A549 (cell line): ENCODE results near the gene ANKS6.

Experiments
- EP300 ChIP-seq, 2 experiments: fragments of >200 bp; sonication (Bioruptor Twin); formaldehyde crosslinking; IDR thresholded peaks; 2 replicates in 1 of 2; 3 replicates in 1 of 2; pipeline ENCODE4 v1.6.1; 2016 to 2017
- KDM1A ChIP-seq: fragments of 200-600 bp; sonication (generic); IDR thresholded peaks from 2 replicates; pipeline ENCODE4 v1.6.1; 2016; ENCODE audit warnings: low read depth, mild to moderate bottlenecking
- MAFK ChIP-seq: fragments of 450-650 bp; IDR thresholded peaks from 2 replicates; pipeline ENCODE4 v1.6.1; 2014; ENCODE audit not compliant: partially characterized antibody
- MYC ChIP-seq: IDR thresholded peaks from 2 replicates; pipeline ENCODE4 v1.6.1; 2012; ENCODE audit warnings: mild to moderate bottlenecking, inconsistent platforms, low read length, improper control_type of control experiment, borderline replicate concordance
- NR3C1 ChIP-seq: fragments of >200 bp; sonication (Bioruptor Twin); formaldehyde crosslinking; IDR thresholded peaks from 3 replicates; pipeline ENCODE4 v1.6.1; 2017
- POLR2A ChIP-seq: IDR thresholded peaks from 2 replicates; pipeline ENCODE4 v1.6.1; 2012; ENCODE audit warnings: mild to moderate bottlenecking, low read length
- RARB ChIP-seq: fragments of 250-450 bp; sonication (Bioruptor Pico); IDR thresholded peaks from 2 replicates; pipeline ENCODE4 v1.8.0; 2021; ENCODE audit warnings: mild to moderate bottlenecking, moderate library complexity
- RFX5 ChIP-seq: fragments of 450-650 bp; IDR thresholded peaks from 2 replicates; pipeline ENCODE4 v1.7.1; 2014; ENCODE audit warnings: antibody characterized with exemption, mild to moderate bottlenecking, moderate library complexity
- SMC3 ChIP-seq: fragments of >200 bp; sonication (Bioruptor Twin); formaldehyde crosslinking; IDR thresholded peaks from 3 replicates; pipeline ENCODE4 v1.6.1; 2018; ENCODE audit warnings: inconsistent platforms
- TF ChIP-seq, protein P1 (sequence below): fragments of >200 bp; sonication (Bioruptor Twin); formaldehyde crosslinking; IDR thresholded peaks from 3 replicates; pipeline ENCODE4 v1.5.1; 2016
- TF ChIP-seq, protein P2 (sequence below): fragments of 250-450 bp; sonication (Bioruptor Pico); IDR thresholded peaks from 2 replicates; pipeline ENCODE4 v1.5.0; 2021; ENCODE audit warnings: mild to moderate bottlenecking, moderate library complexity, borderline replicate concordance

DNA sequence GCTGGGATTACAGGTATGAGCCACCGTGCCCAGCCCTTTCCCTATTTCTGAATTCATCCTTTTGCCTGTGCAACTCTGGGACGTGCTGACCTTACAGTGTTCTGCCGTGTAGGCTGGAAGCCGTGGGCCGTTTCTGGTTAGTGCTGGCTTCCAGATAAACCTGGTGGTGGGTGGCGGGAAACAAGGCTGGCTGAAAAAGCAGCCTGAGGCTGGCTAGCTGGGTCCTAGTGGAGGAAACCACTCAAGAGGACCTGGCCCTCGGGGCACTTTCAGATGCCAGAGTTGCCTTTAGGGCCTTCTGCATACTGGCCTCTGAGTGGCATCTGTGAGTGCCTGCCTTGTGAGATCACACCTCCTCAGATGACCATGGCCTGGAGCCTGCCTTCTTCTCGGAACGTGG is 38.0 kb upstream of the ANKS6 start:
- TF ChIP-seq, protein P1, sequence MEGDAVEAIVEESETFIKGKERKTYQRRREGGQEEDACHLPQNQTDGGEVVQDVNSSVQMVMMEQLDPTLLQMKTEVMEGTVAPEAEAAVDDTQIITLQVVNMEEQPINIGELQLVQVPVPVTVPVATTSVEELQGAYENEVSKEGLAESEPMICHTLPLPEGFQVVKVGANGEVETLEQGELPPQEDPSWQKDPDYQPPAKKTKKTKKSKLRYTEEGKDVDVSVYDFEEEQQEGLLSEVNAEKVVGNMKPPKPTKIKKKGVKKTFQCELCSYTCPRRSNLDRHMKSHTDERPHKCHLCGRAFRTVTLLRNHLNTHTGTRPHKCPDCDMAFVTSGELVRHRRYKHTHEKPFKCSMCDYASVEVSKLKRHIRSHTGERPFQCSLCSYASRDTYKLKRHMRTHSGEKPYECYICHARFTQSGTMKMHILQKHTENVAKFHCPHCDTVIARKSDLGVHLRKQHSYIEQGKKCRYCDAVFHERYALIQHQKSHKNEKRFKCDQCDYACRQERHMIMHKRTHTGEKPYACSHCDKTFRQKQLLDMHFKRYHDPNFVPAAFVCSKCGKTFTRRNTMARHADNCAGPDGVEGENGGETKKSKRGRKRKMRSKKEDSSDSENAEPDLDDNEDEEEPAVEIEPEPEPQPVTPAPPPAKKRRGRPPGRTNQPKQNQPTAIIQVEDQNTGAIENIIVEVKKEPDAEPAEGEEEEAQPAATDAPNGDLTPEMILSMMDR, result no peak
- TF ChIP-seq, protein P2, sequence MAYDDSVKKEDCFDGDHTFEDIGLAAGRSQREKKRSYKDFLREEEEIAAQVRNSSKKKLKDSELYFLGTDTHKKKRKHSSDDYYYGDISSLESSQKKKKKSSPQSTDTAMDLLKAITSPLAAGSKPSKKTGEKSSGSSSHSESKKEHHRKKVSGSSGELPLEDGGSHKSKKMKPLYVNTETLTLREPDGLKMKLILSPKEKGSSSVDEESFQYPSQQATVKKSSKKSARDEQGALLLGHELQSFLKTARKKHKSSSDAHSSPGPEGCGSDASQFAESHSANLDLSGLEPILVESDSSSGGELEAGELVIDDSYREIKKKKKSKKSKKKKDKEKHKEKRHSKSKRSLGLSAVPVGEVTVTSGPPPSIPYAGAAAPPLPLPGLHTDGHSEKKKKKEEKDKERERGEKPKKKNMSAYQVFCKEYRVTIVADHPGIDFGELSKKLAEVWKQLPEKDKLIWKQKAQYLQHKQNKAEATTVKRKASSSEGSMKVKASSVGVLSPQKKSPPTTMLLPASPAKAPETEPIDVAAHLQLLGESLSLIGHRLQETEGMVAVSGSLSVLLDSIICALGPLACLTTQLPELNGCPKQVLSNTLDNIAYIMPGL (CRISPR knock-in tag), result no peak
- TF ChIP-seq KDM1A (no peak), MYC (no peak), RFX5 (no peak), EP300 (IDR thresholded peaks at IDR 0.05) (no peak), RARB (CRISPR knock-in tag) (no peak), MAFK (no peak), SMC3 (no peak), POLR2A (no peak), NR3C1 (no peak)
